WTC11 (cell line): ENCODE results near the gene PAX8. TPM values are rescaled to one million over a fixed set of nuclear protein-coding genes. Genes with fewer than 3 reads are reported as not detected.

Experiments
- ATAC-seq: fragments of 200-7000 bp; cut with Tn5 transposase; 2 replicates; pipeline ENCODE4 v1.10.0; 2021; ENCODE audit warnings: mild to moderate bottlenecking, moderate library complexity
- CTCF ChIA-PET: fragments of 300-600 bp; sonication (Branson Sonifier 250); formaldehyde crosslinking; loops from one replicate; lab custom pipeline; 2021; ENCODE audit warnings: antibody characterized with exemption; lab: Charles Lee
- POLR2A ChIA-PET: fragments of 350-600 bp; sonication (Branson Sonifier 250); formaldehyde crosslinking; loops from one replicate; lab custom pipeline; 2021; ENCODE audit warnings: antibody characterized with exemption; lab: Charles Lee
- DNase-seq: peaks from one replicate; pipeline ENCODE4 v3.0.0; 2021; ENCODE audit warnings: low spot score
- H3K27ac Mint-ChIP-seq: 2 replicates; pipeline ENCODE4 v1.8.0; 2021; ENCODE audit warnings: mixed read lengths
- H3K27me3 Mint-ChIP-seq: 2 replicates; pipeline ENCODE4 v1.8.0; 2021; ENCODE audit warnings: low read depth, mild to moderate bottlenecking, moderate library complexity, mixed read lengths
- H3K36me3 Mint-ChIP-seq: 2 replicates; pipeline ENCODE4 v1.8.0; 2021; ENCODE audit warnings: mixed read lengths
- H3K4me1 Mint-ChIP-seq: 2 replicates; pipeline ENCODE4 v1.8.0; 2022; ENCODE audit warnings: mixed read lengths
- H3K4me3 Mint-ChIP-seq: 2 replicates; pipeline ENCODE4 v1.8.0; 2021; ENCODE audit warnings: mild to moderate bottlenecking, moderate library complexity, mixed read lengths
- H3K9me3 Mint-ChIP-seq: 2 replicates; pipeline ENCODE4 v1.8.0; 2021; ENCODE audit warnings: mixed read lengths
- ATF1 ChIP-seq: sonication (generic); formaldehyde crosslinking; IDR thresholded peaks from 2 replicates; pipeline ENCODE4 v1.8.1; 2023; ENCODE audit warnings: mild to moderate bottlenecking, moderate library complexity, missing genetic modification reagents
- ATF6 ChIP-seq: sonication (generic); formaldehyde crosslinking; IDR thresholded peaks from 2 replicates; pipeline ENCODE4 v1.8.1; 2023; ENCODE audit warnings: mild to moderate bottlenecking, missing genetic modification reagents
- FOXJ3 ChIP-seq: sonication (generic); formaldehyde crosslinking; IDR thresholded peaks from 2 replicates; pipeline ENCODE4 v1.9.0; 2021; ENCODE audit warnings: missing genetic modification reagents, mild to moderate bottlenecking, borderline replicate concordance
- GRHL2 ChIP-seq: fragments of 250-450 bp; sonication (Bioruptor Pico); IDR thresholded peaks from 2 replicates; pipeline ENCODE4 v1.8.0; 2022; ENCODE audit warnings: mild to moderate bottlenecking, moderate library complexity; ENCODE audit not compliant: insufficient replicate concordance, severe bottlenecking
- RELA ChIP-seq: sonication (generic); formaldehyde crosslinking; IDR thresholded peaks from 2 replicates; pipeline ENCODE4 v1.8.1; 2022; ENCODE audit warnings: missing genetic modification reagents, mild to moderate bottlenecking, borderline replicate concordance
- RORB ChIP-seq: fragments of 250-450 bp; sonication (Bioruptor Pico); IDR thresholded peaks from 2 replicates; pipeline ENCODE4 v1.9.0; 2021; ENCODE audit warnings: mild to moderate bottlenecking
- SMAD3 ChIP-seq: sonication (generic); formaldehyde crosslinking; IDR thresholded peaks from 2 replicates; pipeline ENCODE4 v1.8.0; 2022; ENCODE audit warnings: missing genetic modification reagents, mild to moderate bottlenecking, borderline replicate concordance
- ZBTB43 ChIP-seq: sonication (generic); formaldehyde crosslinking; IDR thresholded peaks from 2 replicates; pipeline ENCODE4 v1.8.1; 2023; ENCODE audit warnings: mild to moderate bottlenecking, missing genetic modification reagents
- ZNF232 ChIP-seq: sonication (generic); formaldehyde crosslinking; IDR thresholded peaks from 2 replicates; pipeline ENCODE4 v1.8.0; 2022; ENCODE audit warnings: mild to moderate bottlenecking, missing genetic modification reagents
- ZNF263 ChIP-seq: sonication (generic); formaldehyde crosslinking; IDR thresholded peaks from 2 replicates; pipeline ENCODE4 v1.8.1; 2022; ENCODE audit warnings: low read depth, mild to moderate bottlenecking, moderate library complexity, missing genetic modification reagents
- ZNF396 ChIP-seq: fragments of 250-450 bp; sonication (Bioruptor Pico); IDR thresholded peaks from 2 replicates; pipeline ENCODE4 v1.8.0; 2021; ENCODE audit warnings: mild to moderate bottlenecking, moderate library complexity, borderline replicate concordance
- ZNF416 ChIP-seq: fragments of 250-450 bp; sonication (Bioruptor Pico); IDR thresholded peaks from 2 replicates; pipeline ENCODE4 v1.9.0; 2021; ENCODE audit warnings: mild to moderate bottlenecking, inconsistent platforms
- total RNA-seq: library from RNA; stranded (reverse); gene quantifications from 3 replicates; pipeline ENCODE4 v1.2.3, GENCODE V29; 2021
- TF ChIP-seq, protein P1 (sequence below): fragments of 250-450 bp; sonication (Bioruptor Pico); IDR thresholded peaks from 2 replicates; pipeline ENCODE4 v1.9.0; 2021; ENCODE audit warnings: mild to moderate bottlenecking, borderline replicate concordance
- TF ChIP-seq, protein P2 (sequence below): sonication (generic); formaldehyde crosslinking; IDR thresholded peaks from 2 replicates; pipeline ENCODE4 v1.8.1; 2022; ENCODE audit warnings: mild to moderate bottlenecking, moderate library complexity, missing genetic modification reagents
- TF ChIP-seq, protein P3 (sequence below): sonication (generic); formaldehyde crosslinking; IDR thresholded peaks from 2 replicates; pipeline ENCODE4 v1.8.0; 2022; ENCODE audit warnings: mild to moderate bottlenecking, missing genetic modification reagents
- TF ChIP-seq, protein P4 (sequence below): sonication (generic); formaldehyde crosslinking; IDR thresholded peaks from 2 replicates; pipeline ENCODE4 v1.8.1; 2023; ENCODE audit warnings: mild to moderate bottlenecking, missing genetic modification reagents, borderline replicate concordance
- TF ChIP-seq, protein P5 (sequence below): sonication (generic); formaldehyde crosslinking; IDR thresholded peaks from 2 replicates; pipeline ENCODE4 v1.8.0; 2022; ENCODE audit warnings: missing genetic modification reagents
- TF ChIP-seq, protein P6 (sequence below): sonication (generic); formaldehyde crosslinking; IDR thresholded peaks from 2 replicates; pipeline ENCODE4 v1.8.1; 2023; ENCODE audit warnings: mild to moderate bottlenecking, missing genetic modification reagents, moderate library complexity

The PAX8 gene
- total RNA-seq, 1 experiment from 2014 or later: 0.35 TPM

GRCh38 chr2:113181258-113182051, 97.3 kb downstream of the PAX8 start:
- POLR2A ChIA-PET: no interaction called here
- TF ChIP-seq GRHL2 (CRISPR knock-in tag) (no peak), ZNF232 (CRISPR knock-in tag) (no peak), SMAD3 (CRISPR knock-in tag) (no peak), ZNF263 (CRISPR knock-in tag) (no peak), ZNF396 (CRISPR knock-in tag) (no peak), RELA (CRISPR knock-in tag) (no peak), ATF6 (CRISPR knock-in tag) (no peak), FOXJ3 (CRISPR knock-in tag) (no peak), RORB (CRISPR knock-in tag) (no peak), ATF1 (CRISPR knock-in tag) (no peak), ZBTB43 (no peak), ZNF416 (CRISPR knock-in tag) (no peak)
- TF ChIP-seq, protein P1, sequence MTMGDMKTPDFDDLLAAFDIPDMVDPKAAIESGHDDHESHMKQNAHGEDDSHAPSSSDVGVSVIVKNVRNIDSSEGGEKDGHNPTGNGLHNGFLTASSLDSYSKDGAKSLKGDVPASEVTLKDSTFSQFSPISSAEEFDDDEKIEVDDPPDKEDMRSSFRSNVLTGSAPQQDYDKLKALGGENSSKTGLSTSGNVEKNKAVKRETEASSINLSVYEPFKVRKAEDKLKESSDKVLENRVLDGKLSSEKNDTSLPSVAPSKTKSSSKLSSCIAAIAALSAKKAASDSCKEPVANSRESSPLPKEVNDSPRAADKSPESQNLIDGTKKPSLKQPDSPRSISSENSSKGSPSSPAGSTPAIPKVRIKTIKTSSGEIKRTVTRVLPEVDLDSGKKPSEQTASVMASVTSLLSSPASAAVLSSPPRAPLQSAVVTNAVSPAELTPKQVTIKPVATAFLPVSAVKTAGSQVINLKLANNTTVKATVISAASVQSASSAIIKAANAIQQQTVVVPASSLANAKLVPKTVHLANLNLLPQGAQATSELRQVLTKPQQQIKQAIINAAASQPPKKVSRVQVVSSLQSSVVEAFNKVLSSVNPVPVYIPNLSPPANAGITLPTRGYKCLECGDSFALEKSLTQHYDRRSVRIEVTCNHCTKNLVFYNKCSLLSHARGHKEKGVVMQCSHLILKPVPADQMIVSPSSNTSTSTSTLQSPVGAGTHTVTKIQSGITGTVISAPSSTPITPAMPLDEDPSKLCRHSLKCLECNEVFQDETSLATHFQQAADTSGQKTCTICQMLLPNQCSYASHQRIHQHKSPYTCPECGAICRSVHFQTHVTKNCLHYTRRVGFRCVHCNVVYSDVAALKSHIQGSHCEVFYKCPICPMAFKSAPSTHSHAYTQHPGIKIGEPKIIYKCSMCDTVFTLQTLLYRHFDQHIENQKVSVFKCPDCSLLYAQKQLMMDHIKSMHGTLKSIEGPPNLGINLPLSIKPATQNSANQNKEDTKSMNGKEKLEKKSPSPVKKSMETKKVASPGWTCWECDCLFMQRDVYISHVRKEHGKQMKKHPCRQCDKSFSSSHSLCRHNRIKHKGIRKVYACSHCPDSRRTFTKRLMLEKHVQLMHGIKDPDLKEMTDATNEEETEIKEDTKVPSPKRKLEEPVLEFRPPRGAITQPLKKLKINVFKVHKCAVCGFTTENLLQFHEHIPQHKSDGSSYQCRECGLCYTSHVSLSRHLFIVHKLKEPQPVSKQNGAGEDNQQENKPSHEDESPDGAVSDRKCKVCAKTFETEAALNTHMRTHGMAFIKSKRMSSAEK (CRISPR knock-in tag): no peak
- TF ChIP-seq, protein P2, sequence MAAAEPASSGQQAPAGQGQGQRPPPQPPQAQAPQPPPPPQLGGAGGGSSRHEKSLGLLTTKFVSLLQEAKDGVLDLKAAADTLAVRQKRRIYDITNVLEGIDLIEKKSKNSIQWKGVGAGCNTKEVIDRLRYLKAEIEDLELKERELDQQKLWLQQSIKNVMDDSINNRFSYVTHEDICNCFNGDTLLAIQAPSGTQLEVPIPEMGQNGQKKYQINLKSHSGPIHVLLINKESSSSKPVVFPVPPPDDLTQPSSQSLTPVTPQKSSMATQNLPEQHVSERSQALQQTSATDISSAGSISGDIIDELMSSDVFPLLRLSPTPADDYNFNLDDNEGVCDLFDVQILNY: no peak
- TF ChIP-seq, protein P3, sequence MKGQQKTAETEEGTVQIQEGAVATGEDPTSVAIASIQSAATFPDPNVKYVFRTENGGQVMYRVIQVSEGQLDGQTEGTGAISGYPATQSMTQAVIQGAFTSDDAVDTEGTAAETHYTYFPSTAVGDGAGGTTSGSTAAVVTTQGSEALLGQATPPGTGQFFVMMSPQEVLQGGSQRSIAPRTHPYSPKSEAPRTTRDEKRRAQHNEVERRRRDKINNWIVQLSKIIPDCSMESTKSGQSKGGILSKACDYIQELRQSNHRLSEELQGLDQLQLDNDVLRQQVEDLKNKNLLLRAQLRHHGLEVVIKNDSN (CRISPR knock-in tag): no peak
- TF ChIP-seq, protein P4, sequence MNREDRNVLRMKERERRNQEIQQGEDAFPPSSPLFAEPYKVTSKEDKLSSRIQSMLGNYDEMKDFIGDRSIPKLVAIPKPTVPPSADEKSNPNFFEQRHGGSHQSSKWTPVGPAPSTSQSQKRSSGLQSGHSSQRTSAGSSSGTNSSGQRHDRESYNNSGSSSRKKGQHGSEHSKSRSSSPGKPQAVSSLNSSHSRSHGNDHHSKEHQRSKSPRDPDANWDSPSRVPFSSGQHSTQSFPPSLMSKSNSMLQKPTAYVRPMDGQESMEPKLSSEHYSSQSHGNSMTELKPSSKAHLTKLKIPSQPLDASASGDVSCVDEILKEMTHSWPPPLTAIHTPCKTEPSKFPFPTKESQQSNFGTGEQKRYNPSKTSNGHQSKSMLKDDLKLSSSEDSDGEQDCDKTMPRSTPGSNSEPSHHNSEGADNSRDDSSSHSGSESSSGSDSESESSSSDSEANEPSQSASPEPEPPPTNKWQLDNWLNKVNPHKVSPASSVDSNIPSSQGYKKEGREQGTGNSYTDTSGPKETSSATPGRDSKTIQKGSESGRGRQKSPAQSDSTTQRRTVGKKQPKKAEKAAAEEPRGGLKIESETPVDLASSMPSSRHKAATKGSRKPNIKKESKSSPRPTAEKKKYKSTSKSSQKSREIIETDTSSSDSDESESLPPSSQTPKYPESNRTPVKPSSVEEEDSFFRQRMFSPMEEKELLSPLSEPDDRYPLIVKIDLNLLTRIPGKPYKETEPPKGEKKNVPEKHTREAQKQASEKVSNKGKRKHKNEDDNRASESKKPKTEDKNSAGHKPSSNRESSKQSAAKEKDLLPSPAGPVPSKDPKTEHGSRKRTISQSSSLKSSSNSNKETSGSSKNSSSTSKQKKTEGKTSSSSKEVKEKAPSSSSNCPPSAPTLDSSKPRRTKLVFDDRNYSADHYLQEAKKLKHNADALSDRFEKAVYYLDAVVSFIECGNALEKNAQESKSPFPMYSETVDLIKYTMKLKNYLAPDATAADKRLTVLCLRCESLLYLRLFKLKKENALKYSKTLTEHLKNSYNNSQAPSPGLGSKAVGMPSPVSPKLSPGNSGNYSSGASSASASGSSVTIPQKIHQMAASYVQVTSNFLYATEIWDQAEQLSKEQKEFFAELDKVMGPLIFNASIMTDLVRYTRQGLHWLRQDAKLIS (CRISPR knock-in tag): no peak
- TF ChIP-seq, protein P5, sequence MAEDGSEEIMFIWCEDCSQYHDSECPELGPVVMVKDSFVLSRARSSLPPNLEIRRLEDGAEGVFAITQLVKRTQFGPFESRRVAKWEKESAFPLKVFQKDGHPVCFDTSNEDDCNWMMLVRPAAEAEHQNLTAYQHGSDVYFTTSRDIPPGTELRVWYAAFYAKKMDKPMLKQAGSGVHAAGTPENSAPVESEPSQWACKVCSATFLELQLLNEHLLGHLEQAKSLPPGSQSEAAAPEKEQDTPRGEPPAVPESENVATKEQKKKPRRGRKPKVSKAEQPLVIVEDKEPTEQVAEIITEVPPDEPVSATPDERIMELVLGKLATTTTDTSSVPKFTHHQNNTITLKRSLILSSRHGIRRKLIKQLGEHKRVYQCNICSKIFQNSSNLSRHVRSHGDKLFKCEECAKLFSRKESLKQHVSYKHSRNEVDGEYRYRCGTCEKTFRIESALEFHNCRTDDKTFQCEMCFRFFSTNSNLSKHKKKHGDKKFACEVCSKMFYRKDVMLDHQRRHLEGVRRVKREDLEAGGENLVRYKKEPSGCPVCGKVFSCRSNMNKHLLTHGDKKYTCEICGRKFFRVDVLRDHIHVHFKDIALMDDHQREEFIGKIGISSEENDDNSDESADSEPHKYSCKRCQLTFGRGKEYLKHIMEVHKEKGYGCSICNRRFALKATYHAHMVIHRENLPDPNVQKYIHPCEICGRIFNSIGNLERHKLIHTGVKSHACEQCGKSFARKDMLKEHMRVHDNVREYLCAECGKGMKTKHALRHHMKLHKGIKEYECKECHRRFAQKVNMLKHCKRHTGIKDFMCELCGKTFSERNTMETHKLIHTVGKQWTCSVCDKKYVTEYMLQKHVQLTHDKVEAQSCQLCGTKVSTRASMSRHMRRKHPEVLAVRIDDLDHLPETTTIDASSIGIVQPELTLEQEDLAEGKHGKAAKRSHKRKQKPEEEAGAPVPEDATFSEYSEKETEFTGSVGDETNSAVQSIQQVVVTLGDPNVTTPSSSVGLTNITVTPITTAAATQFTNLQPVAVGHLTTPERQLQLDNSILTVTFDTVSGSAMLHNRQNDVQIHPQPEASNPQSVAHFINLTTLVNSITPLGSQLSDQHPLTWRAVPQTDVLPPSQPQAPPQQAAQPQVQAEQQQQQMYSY (CRISPR knock-in tag): no peak
- TF ChIP-seq, protein P6, sequence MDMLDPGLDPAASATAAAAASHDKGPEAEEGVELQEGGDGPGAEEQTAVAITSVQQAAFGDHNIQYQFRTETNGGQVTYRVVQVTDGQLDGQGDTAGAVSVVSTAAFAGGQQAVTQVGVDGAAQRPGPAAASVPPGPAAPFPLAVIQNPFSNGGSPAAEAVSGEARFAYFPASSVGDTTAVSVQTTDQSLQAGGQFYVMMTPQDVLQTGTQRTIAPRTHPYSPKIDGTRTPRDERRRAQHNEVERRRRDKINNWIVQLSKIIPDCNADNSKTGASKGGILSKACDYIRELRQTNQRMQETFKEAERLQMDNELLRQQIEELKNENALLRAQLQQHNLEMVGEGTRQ (CRISPR knock-in tag): no peak
- Mint-ChIP-seq H3K27me3 (no peaks in the 10 kb centered on the region; the same call in 1 of the 2 replicates), H3K9me3 (no peaks in the 10 kb centered on the region), H3K27ac (no peak overlapping the region), H3K4me3 (no peak overlapping the region), H3K4me1 (peaks cover 13% of the 10 kb centered on the region), H3K36me3 (no peaks in the 10 kb centered on the region)
- no peak for DNase-seq
- no peak for ATAC-seq
- CTCF ChIA-PET: interaction anchor here (1.3 to 2.5 kb wide), 4 partner anchors 17 to 101 kb away, joined by 3 to 21 read pairs (median 14); no protein-coding TSS in a partner anchor
